Gastroesophageal sphincter (tissue), 3 donors: ENCODE results near the gene PADI4.

ENCODE experiments used
- EP300 ChIP-seq: sonication (generic); formaldehyde crosslinking; IDR thresholded peaks from one replicate; pipeline ENCODE4 v1.6.1; 2017; ENCODE audit warnings: antibody characterized with exemption, mild to moderate bottlenecking
- POLR2A ChIP-seq, 2 donors: fragments of 450-650 bp; IDR thresholded peaks; one replicate each; pipeline ENCODE4 v1.6.1; 2017; ENCODE audit warnings: antibody characterized with exemption in 2 of 2, mild to moderate bottlenecking in 2 of 2, moderate library complexity in 1 of 2
- POLR2AphosphoS5 ChIP-seq: sonication (generic); formaldehyde crosslinking; IDR thresholded peaks from one replicate; pipeline ENCODE4 v1.6.1; 2017; ENCODE audit warnings: antibody characterized with exemption
- TF ChIP-seq, protein P1 (sequence below), 4 experiments: fragments of 200-600 bp in 2 of 4; fragments of 450-650 bp in 2 of 4; sonication (generic) in 1 of 4; IDR thresholded peaks; one replicate each; pipeline ENCODE4 v1.5.1; 2017 to 2019; ENCODE audit warnings: antibody characterized with exemption in 4 of 4, mild to moderate bottlenecking in 2 of 4, moderate library complexity in 2 of 4

DNA sequence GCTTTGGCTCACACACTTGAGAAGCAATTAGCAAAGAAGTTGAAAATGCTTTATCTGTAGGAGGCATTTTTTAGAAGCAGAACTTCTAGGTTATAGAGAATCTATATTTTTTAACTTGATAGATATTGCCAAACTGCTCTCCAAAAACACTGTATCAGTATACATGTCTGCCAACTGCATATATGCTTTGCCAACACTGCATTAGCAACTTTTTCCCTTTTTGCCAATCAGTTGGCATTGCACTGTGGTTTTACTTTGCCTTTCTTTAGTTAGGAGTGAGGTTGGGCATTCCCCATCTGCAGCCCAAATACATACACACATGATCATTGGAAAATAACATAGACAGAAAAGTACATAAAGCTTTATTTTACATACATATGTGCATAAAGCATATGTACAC lies 44.1 kb upstream of the PADI4 start:
- no peak for TF ChIP-seq POLR2A (IDR thresholded peaks at IDR 0.05)
- TF ChIP-seq, protein P1, sequence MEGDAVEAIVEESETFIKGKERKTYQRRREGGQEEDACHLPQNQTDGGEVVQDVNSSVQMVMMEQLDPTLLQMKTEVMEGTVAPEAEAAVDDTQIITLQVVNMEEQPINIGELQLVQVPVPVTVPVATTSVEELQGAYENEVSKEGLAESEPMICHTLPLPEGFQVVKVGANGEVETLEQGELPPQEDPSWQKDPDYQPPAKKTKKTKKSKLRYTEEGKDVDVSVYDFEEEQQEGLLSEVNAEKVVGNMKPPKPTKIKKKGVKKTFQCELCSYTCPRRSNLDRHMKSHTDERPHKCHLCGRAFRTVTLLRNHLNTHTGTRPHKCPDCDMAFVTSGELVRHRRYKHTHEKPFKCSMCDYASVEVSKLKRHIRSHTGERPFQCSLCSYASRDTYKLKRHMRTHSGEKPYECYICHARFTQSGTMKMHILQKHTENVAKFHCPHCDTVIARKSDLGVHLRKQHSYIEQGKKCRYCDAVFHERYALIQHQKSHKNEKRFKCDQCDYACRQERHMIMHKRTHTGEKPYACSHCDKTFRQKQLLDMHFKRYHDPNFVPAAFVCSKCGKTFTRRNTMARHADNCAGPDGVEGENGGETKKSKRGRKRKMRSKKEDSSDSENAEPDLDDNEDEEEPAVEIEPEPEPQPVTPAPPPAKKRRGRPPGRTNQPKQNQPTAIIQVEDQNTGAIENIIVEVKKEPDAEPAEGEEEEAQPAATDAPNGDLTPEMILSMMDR (IDR thresholded peaks at IDR 0.05) = no peak
- TF ChIP-seq EP300 = no peak
- TF ChIP-seq POLR2AphosphoS5 = no peak
